Activated CD8-positive, alpha-beta memory T cell treated with anti-CD3 and anti-CD28 coated beads for 36 hours (primary cell): ENCODE data around the gene CCL11. TPM values are rescaled to one million over a fixed set of nuclear protein-coding genes. Genes with fewer than 3 reads are reported as not detected.

Source experiments
- CTCF ChIA-PET: fragments of 350-600 bp; sonication (Branson Sonifier 250); formaldehyde crosslinking; loops from one replicate; lab custom pipeline; 2021; ENCODE audit warnings: antibody characterized with exemption; lab: Charles Lee
- POLR2A ChIA-PET: fragments of 350-600 bp; sonication (Branson Sonifier 250); formaldehyde crosslinking; loops from one replicate; lab custom pipeline; 2021; ENCODE audit warnings: antibody characterized with exemption; lab: Charles Lee
- total RNA-seq, 2 experiments: library from RNA; stranded (reverse); gene quantifications; one replicate each; pipeline ENCODE4 v1.2.3, GENCODE V29; 2021

The CCL11 gene
- not detected for total RNA-seq

- CTCF ChIA-PET: no interaction called here
- POLR2A ChIA-PET: no interaction called here
Measured at GRCh38 chr17:34285286-34285792, at the start of gene CCL11. TSS of gene CCL11 (plus strand) at chr17:34285742. CDS start at chr17:34285809, 67 bp downstream.

GRCh38 chr17:34236281-34236892, 49.2 kb upstream of the CCL11 start:
- ChIA-PET POLR2A (no interaction called here), CTCF (no interaction called here)

DNA sequence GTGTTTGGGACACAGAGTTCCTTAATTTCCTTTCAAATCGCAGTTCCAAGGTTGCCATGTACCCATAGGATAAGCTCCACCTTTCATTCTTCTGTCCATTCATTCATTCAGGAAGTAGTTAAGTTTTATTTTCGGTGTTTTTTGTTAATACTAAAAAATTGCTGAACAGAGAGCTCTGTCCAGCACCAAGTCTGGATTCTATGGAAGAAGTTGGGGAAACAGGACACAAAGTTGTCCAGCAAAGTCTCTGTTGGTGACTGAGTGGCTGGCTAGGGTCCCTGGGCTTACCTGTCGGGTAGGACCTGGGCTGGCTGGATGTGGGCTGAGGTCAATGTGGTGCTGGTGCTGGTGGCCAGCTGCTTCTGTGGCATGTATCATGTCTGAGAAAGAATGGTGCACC, 48.1 kb upstream of the CCL11 start:
- POLR2A ChIA-PET: no interaction called here
- CTCF ChIA-PET: no interaction called here

GRCh38 chr17:34241062-34241461, 44.5 kb upstream of the CCL11 start:
- POLR2A ChIA-PET: no interaction called here
- CTCF ChIA-PET: no interaction called here

GRCh38 chr17:34242587-34243363, 42.8 kb upstream of the CCL11 start:
- CTCF ChIA-PET: no interaction called here
- POLR2A ChIA-PET: no interaction called here

DNA sequence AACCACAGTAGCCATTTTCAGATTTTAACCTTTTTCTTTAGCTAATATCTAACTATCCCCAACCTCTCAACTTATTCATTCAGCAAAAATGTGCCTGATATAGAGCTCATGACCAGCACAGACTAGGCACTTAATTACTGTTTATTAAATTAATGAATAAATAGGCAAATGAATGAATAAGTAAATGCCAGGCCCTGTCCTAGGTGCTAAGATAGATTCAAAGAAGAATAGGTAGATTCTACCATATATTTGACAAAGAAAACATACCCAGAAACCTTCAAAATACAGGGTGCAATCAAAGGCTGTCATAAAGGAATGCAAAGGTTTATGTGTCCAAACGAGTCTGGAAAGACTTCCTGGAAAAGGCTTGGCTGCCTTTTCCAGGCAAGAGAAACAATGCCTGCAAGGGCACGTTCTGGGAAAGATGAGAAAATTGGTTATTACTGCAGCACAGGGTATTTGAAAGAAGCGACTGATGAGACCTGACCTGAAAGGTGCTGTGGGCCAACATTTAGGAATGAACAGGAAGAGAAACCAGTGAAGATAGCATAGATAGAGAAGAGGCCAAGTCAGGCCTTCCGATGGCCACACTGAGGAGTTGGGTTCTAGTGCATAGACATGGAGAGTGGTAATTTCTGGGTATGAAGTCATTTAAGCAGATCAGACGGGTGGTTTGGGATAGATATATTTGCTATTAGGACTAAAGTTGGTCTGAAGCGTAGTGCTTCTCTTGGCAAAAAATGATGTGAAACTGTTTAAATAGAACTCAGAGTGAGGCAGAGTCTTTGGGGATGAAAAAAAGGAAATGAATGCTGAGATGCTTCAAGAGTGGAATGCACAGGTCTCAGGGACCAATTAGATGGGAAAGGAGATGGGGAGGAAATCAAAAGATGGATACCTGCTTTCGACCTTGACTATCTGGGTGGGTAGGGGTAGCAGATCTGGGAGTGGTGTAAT, 41.9 kb upstream of the CCL11 start:
- POLR2A ChIA-PET: no interaction called here
- CTCF ChIA-PET: no interaction called here

GRCh38 chr17:34245351-34245905, 40.1 kb upstream of the CCL11 start:
- CTCF ChIA-PET: no interaction called here

DNA sequence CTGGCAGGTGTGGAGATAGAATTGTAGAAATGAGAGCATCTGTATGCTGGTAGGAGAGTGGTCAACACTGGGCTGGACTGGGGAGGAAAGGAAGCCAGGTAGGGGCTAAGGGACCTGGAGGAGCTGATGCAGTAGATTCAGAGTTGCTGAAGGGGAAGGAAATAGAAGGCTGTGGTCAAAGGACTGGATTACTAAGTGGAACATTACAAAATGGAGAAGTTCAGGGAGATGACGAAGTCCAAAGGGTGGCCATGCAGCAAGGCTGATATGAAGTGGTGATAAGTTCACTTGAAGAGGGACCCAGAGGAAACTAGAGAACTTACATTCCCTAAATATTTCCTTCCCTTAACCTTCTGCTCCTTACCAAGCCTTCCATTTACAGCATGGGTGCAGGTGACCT, 39.1 kb upstream of the CCL11 start:
- ChIA-PET POLR2A (no interaction called here), CTCF (no interaction called here)

More at GRCh38 chr17:34245351-34245905, 40.1 kb upstream of the CCL11 start:
- POLR2A ChIA-PET: no interaction called here

- ChIA-PET POLR2A (no interaction called here), CTCF (no interaction called here)
Measured at GRCh38 chr17:34246881-34247280, 38.7 kb upstream of the CCL11 start.

DNA sequence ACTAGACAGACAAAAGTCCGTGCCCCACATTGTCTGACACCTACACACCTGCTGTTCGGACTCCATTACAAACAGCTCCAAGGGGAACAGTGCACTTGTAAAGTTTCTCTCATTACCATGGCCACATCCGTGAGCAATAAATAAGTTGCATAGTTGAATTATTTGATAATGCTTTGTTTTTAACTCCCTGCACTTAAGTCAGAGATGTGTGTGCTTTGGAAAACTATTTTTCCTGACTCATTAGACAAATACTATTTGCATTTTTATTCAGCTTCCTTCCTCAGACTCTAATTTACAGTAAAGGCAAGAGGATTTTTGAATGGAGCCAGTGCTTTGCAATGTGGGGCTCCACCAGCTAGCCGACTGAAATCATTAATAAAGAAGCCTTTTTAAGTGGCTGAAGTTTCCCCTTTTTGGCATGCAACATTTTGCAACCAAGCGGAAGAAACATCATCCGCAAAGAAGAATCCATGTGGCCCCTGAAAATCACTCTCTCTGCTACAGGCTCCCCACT, 37.0 kb upstream of the CCL11 start:
- POLR2A ChIA-PET: no interaction called here

DNA sequence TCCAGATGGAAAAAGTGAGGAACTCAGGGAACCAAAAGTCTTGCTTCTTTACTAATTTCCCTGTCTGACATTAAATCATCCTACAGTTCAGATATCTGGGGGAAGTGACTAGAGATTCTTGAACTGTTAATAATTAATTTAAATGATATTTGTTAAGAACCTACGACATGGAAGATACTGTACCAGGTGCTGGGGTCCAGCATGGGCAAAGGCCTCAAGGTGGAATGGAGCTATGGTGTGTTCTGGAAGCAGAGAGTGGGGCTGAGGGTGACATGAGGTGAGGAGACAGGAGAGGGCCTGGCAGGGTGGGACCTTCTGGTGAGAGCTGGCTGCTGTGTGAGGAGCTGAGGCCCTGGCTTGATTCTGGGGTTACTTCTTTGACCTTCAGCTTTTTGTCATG, 36.5 kb upstream of the CCL11 start:
- ChIA-PET POLR2A (no interaction called here), CTCF (no interaction called here)

More for the DNA sequence above, 37.0 kb upstream of the CCL11 start:
- CTCF ChIA-PET: no interaction called here

DNA sequence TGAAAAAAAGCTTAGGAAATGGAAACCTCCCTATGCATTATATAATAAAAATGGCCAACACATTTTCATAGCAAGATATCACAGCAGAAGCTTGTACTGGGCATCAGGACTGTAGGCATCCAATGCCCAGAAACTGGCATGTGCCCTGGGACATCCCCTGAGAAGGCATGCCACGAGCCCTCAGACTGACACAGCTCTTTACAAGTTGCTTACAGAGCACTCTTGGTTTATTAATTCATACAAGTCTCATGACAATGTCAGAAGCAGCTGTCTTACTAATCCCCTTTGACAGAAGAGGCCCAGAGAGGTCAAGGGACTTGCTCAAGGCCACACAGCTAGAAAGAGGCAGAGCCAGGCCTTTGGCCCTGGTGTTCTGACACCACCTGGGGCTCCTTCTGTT, 36.1 kb upstream of the CCL11 start:
- CTCF ChIA-PET: no interaction called here
- POLR2A ChIA-PET: no interaction called here

DNA sequence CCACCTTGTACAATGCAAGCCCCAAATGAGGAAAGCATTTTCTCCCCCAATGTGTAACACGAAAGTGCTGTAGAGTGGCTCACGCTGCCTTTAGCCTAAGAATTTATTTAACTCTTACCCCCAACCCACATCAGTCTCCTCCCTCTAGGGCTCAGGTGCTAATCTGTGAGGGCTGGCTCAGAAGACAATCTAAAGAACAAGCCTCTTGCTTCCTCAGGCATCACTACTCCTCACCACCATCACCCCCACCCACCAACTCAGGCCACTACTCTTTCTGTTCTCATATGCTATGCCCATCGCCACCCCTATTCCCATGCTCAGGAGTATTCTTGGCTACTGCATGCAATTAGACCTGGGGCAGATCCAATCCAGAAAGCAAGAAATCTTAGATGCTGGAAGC, 34.4 kb upstream of the CCL11 start:
- POLR2A ChIA-PET: no interaction called here
- CTCF ChIA-PET: interaction anchor here (1.1 kb wide), 1 partner anchor 110 kb away, joined by 3 read pairs; no protein-coding TSS in a partner anchor

DNA sequence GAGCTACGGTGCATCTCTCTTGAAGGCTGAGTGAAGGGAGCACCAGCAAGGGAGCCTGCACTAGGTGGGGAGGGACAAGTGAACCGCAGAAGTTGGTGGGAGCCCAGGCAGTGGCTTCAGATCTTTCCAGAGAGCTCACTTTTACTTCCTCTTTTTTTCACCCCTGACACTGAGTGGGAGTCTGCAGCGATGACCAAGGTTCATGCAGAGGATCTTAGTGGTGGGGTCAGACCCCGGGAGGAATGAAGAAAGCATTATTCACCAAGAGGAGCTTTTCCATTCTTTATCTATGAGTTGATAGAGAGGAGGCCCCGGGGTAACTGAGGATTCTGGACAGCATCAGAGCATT, 33.5 kb upstream of the CCL11 start:
- POLR2A ChIA-PET: no interaction called here
- CTCF ChIA-PET: interaction anchor here (1.1 kb wide), 1 partner anchor 109 kb away, joined by 3 read pairs; no protein-coding TSS in a partner anchor

DNA sequence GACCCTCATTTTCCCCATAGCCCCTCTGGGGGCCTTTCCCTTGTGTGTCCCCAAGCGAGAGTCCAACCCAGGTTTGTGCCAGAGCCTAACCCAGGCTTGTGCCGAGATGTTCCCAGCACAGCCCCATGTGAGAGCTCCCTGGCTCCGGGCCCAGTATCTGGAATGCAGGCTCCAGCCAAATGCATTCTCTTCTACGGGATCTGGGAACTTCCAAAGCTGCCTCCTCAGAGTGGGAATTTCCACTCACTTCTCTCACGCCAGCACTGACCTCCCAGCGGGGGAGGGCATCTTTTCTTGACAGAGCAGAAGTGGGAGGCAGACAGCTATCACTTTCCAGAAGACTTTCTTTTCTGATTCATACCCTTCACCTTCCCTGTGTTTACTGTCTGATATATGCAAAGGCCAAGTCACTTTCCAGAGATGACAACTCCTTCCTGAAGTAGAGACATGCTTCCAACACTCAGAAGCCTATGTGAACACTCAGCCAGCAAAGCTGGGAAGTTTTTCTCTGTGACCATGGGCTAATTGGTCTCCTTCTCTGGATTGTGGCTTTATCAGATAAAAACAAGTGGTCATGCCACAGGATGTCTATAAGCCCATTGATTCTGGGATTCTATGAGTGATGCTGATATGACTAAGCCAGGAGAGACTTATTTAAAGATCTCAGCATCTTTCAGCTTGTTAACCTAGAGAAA, 33.0 kb upstream of the CCL11 start:
- POLR2A ChIA-PET: no interaction called here
- CTCF ChIA-PET: interaction anchor here (1.1 kb wide), 1 partner anchor 109 kb away, joined by 3 read pairs; no protein-coding TSS in a partner anchor

DNA sequence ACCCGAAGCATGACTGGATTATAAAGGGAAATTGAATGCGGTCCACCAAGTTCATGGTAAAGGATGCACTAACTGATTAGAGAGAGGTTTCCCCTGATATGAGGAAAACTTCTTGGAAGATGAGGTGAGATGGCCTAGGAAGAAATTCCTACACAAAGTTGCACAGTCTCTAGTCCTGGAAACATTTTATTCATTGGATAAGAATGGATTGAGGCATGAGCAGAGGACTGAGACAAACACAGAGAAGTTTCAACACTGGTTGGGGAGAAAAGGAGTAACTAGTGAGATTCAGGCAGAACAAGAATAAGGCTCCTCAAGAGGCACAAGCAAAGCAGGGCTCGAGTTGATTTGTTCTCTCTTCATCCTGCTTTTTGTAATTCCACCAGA, 32.4 kb upstream of the CCL11 start:
- CTCF ChIA-PET: no interaction called here
- POLR2A ChIA-PET: no interaction called here

- CTCF ChIA-PET: no interaction called here
- POLR2A ChIA-PET: no interaction called here
Measured at GRCh38 chr17:34254146-34254545, 31.4 kb upstream of the CCL11 start.

- ChIA-PET CTCF (interaction anchor here (1.1 kb wide), 1 partner anchor 107 kb away, joined by 4 read pairs; no protein-coding TSS in a partner anchor), POLR2A (no interaction called here)
Measured at GRCh38 chr17:34254651-34255380, 30.7 kb upstream of the CCL11 start, which contains the start of gene CCL2. TSS of gene CCL2 (plus strand) at chr17:34255285. CDS start at chr17:34255350, 65 bp downstream.
